Activated CD4-positive, alpha-beta T cell treated with anti-CD3 and anti-CD28 coated beads, Interleukin-2, Interleukin-4, amounts not matched to agents 100 ng/mL and 50 ng/mL, durations not matched to agents 16 hours and 8 hours (primary cell): ENCODE data around the gene MGST2.

ENCODE experiments used
- DNase-seq: peaks from one replicate; pipeline ENCODE4 v3.0.0-alpha.2; 2020; ENCODE audit warnings: low spot score

The MGST2 gene

DNA sequence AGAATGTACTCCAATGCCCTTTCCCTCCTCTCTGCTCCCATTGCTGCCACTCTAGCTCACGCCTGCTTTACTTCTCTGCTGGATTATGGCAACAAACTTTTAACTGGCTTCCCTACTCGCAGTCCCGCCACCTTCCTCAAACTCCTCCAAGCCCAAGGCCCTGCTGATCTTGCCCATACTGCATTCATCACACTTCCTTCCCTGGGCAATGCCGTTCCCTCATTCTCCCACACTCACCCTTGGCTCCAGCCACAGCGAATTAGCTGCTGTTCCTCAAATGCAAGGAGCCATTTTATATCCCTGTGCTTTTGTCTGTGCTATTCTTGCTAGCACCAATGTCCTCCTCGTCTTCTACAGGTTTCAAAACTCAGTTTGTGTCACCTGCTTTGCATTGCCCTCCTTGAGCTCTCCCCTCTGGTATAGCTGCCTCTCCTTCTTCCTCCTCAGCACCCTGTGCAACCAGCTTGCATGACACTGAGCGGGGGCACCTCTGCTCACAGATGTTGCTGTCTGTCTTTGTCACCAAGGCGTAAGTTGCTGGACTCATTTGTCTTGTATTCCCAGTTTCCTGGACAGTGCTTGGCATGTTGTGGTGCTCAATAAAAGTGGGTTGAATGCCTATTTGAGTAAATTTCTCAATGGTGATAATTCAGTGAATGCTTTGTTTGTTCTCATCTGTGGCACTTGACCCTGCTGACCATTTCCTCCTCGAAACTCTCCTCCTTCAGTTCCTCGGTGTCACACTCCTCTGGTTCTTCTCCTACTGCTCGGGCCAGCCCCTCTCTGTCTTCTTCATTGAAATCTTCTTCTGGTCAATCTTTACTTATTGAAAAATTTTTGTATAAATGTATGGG, 22.4 kb upstream of the MGST2 start:
- DNase-seq: no peak

DNA sequence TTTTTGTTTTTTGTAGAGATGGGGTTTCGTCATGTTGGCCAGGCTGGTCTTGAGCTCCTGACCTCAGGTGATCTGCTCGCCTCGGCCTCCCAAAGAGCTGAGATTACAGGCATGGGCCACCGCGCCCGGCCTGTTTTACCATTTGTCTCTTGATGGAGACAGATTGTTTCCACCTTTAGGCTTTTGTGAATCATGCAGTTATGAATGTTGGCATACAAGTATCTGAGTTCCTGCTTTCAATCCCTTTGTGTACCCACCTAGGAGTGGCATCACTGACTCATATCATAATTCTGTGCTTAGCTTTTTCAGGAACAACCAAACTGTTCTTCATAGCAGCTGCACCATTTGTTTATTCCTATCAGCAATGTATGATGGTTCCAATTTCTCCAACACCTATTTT, 20.2 kb upstream of the MGST2 start:
- DNase-seq: no peak

DNA sequence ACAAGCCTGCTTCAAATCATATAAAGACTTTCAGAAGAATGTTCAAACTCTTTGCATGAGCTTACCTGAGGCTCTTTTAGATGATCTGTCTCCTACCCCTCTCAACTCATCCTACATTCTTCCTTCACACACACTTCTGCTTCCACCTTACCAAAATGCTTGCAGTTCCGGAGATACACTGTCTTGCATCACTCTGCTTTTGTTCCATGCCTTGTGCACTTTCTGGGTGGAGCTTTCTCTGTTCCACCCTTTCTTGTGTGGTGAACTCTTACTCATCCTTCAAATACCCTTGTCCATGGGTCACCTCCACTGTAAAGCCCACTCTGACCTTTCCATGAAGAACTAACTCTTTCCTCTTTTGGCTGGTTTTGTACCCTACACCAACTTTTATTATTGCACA, 18.4 kb upstream of the MGST2 start:
- no peak for DNase-seq

DNA sequence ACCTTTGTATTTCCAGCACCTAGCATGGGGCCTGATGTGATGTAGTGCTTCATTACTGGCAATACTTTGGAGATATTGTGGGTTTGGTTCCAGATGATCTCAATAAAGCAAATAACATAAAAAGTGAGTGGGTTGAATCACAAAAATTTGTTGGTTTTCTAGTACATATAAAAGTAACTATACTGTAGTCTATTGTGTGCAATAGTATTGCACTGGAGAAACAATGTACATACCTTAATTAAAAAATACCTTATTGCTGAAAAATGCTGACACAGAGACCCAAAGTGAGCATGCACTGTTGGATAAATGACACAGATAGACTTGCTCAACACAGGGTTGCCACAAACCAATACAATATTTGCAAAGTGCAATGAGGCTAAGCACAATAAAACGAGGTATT, 17.7 kb upstream of the MGST2 start:
- no peak for DNase-seq

DNA sequence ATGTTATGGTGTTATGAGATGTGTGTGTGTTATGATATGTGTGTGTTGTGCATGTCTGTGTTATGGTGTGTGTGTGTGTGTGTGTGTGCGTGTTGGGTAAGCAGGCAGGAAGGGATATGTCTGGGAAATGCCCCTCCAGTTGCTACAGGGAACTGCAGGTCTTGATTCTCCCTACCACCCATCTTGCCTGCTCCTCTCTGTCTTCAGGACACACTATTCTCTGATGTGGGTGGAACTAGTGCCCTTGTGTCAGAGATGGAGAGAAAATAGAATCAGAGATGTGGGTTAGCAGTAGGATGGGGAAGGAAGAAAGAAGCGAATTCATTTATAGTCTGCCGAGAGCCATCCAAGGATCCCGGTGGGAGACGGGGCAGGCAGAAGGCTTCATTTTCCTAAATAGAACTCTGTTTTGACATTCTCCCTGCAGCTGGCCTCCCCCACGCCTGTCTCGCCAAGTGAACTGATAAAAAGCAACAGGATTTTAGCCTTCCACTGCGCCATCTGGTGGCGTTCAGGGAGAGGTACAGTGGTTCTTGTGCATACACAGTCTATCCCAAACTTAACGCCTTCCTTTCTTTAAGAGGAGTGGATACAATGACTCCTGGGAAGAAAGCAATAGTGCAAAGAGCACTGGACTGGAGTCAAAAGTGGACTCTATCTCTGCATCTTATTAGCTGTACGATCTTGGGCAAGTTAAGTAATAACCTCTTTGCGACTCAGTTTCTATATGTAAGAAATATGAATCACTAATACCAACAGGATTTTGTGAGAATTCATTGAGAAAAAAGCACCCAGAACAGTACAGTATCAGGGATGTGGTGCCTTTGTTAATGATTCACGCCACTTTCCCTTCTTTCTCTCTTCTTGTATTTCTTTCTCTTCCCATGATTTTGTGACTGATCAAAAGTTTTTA, 14.1 kb upstream of the MGST2 start:
- DNase-seq: peak; percentile 74

DNA sequence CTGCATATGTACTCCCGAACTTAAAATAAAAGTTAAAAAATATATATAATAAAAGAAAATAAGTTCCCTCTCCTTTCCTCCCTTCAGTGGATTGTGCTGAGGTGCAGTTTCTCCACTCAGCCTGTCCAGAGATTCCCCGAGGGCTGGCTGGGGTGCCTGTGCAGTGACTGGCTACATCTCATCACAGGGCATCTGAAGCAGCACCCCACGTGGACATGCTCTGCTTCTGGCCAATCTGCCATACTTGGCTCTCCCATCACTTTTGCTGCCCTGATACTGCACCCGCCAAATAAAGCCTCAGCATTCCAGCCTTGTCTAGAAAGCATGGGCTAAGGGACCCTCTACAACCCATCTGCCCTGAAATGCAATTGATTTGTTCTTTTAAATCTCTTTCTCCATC, 11.1 kb upstream of the MGST2 start:
- no peak for DNase-seq

DNA sequence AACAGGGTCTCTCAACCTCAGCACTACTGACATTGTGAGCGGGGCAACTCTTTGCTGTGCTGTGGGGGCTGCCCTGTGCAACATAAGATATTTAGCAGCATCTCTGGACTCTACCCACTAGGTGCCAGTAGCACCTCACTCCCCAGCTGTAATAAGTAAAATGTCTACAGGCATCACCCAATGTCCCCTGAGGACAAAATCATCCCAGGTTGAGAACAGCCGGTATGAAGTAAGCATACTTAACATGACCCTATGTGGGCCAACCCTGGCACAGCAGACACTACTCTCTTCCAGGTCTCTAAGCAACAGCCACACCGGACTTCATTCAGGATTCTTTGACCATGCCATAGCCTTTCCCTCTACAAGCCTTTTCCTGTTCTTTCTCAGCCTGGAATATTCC, 10.5 kb upstream of the MGST2 start:
- DNase-seq: peak; percentile 30

DNA sequence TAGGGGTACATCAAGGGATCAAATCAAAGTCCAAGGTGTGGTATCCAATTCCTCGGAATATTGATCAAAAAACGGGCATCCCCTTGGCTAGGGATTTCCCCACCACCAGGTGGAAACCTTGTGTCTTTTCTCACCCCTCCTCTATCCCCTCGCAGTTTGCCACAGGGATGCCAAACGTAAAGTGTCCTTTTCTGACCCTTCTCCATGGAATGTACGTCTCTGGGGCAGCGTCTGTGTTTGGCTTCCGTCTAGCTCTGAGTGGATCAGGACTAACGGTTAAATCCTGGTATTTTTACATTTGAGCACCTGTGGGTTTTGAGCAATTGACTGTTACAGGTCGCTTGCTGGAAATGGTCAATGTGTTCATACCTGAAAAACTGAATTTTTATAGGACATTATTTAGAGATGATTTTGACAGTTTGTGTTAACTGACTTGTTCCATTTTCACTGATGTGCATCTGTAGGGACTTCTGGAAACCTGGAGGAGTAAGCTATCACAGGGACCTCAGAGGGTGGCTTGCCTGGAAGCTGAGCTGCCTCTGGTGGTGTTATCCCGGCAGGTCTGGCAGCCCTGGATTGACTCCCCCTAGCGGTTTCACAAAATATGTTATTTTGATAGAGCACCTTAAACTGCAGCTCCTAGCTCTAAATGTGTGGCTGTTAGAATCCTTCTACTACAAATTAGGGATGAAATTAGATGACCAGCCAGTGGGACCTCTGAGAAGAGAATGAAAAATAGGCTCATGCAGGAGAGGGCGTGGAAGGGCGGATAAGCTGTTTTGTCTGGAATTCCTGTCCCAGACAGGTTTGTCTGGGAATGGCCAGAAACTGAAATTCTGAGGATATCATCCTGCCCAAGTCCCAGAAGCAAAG, 8.8 kb upstream of the MGST2 start:
- peak; percentile 86 for DNase-seq

DNA sequence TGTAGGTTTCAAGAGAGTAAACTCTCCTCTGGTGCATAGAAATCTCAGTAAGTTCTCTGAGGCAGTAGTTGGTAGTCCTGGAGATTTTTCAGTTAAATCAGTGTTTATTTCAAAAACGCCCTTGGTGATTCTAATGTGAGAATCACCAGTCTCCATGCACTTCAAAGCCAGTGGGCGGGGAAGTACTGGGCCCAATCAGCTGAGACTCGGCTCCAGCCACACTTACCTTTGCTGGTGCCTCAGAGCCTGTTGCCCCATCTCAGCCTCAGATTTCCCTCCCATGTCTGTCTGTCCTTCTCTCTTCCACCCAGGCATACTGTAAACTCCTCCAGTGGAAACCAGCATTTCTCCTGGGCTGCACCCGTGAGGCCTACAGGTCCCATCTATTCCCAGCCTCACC, 7.4 kb upstream of the MGST2 start:
- DNase-seq: peak; percentile 44

DNA sequence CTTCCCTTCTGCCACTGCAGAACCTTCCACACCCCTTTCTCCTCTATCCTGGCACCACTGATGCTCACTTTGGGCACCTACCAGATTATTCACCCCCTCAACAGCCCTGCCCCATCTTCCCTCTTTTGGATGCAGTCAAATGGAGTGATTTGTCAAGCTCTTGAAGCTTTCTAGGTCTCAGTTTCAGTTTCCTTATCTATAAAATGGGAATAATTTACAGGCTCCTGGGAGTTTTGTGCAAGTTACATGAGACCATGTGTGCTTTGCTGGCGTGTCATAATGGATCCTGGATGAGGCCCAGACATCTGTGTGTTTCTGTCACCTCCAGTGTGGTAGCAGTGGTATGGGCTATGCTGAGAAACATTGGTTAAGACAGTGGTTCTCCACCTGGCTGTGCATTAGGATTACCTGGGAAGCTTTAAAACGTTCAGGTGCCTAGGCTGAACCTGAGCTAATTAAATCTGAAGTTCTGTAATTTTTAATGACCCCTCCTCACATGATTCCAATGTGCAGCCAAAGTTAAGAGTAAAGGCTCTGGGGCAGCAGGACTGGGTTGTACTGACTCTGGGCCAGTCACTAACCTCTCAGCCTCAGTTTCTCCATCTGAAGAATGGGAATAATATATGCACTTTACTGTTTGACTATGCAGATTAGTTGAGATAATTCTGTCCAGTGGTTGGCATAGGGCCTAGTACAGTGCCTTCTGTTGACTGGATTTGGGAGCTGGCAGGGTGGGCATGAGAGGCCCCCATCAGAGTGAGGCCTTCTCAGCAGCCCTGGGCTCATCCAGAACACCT, 6.8 kb upstream of the MGST2 start:
- peak; percentile 15 for DNase-seq

DNA sequence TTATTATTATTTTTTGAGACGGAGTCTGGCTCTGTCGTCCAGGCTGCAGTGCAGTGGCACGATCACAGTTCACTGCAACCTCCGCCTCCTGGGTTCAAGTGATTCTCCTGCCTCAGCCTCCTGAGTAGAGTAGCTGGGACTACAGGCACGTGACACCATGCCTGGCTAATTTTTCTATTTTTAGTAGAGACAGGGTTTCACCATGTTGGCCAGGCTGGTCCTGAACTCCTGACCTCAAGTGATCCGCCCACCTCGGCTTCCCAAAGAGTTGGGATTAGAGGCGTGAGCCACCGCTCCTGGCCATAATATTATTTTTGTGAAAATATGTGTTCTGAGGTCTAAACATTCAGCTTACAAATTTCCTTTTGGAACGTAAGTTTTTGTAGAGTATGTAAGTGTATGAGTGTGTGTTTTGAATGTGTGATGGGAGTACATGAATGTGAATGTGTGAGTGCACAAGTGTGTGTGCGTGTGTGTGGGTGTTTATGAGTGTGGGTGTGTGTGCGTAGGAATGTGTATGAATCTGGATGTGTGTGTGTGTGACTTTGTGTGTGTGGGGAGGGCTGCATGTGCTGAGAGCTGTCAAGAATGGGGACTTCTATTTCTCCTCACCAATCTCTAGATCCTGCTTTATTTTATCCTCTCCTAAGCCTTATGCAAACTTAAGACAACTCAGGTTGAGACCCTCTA, 5.7 kb upstream of the MGST2 start:
- DNase-seq: no peak

DNA sequence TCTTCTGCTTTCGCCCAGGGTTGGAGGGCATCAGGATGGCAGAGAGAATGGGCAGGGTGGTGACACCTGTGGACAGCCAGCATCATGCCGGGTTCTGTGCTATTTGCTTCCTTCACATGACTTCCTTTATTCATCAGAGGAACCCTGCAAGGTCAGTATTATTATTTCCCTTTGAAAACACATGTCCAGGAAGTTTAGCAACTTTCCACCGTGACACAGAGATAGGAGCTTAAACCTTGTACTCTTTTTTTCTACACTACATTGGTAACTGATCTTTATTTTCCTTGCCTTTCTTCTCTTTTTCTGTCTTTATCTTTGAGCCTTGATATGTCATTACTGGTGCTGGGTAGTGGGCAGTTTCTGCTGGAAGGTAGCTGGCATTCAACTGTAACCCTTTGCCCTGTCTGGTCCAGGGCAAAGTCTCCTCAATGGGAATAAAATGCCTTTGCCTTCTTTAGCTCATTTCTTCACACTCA, 5.0 kb upstream of the MGST2 start:
- no peak for DNase-seq

DNA sequence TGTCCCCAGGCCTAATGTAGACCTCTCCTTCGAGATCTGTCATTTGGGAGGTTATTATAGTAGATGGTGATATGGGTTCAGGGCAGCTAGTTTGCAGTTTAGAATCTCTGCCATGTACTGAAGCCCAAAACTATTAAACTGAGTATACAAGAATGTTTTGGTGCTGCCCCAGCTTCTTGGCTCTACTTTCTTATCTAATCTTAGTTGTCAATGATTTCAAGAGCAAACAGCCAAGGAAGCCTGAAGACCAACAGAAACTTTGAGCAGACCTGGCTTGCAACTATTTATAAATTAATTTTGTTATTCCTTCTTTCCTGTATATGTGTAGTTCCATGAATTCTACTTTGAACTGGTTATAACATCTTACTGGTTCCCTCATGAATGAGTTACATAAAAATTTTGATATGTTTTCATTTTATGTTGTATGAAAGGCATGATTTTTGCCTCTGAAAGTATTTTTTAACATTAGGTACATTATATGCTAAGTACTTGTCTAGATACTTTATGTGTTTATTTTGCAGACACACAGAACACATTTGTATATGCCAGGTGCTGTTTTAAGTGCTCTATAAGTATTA, 2.0 kb upstream of the MGST2 start:
- DNase-seq: no peak

DNA sequence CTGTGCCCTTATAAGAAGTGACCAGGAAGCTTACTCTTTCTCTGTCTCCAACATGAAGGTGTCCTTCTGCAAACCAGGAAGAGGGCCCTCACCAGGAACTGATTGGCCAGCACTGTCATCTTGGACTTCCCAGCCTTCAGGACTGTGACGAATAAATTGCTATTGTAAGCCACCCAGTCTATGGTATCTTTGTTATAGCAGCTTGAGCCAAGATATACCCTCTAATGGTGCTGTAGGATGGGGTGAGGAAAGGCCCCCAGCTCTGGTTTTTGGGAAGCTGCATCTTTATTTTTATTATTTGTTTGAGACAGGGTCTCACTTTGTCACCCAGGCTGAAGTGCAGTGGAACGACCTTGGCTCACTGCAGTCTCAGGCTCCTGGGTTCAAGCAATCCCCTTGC, 1.2 kb upstream of the MGST2 start:
- DNase-seq: no peak

DNA sequence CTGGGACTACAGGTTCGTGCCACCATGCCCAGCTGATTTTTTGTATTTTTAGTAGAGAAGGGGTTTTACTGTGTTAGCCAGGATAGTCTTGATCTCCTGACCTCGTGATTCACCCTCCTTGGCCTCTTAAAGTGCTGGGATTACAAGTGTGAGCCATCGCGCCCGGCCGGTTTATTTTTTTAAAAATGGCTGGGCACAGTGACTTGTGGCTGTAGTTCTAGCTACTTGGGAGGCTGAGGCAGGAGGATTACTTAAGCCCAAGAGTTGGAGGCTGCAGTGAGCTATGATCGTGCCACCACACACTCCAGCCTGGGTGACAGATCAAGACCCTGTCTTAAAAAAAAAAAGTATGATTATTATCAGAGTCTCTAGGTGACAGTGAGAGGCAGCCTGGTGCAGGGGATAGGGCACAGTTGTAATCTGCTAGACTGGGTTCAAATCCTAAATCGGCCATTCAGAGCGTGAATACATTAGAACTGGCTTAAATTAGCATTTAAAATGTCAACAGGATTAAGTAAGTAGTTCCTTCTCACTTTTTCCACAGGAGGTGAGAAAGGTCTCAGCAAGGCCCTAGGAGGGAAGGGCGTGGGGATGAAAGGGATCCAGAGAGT, 435 bp upstream of the MGST2 start:
- no peak for DNase-seq

DNA sequence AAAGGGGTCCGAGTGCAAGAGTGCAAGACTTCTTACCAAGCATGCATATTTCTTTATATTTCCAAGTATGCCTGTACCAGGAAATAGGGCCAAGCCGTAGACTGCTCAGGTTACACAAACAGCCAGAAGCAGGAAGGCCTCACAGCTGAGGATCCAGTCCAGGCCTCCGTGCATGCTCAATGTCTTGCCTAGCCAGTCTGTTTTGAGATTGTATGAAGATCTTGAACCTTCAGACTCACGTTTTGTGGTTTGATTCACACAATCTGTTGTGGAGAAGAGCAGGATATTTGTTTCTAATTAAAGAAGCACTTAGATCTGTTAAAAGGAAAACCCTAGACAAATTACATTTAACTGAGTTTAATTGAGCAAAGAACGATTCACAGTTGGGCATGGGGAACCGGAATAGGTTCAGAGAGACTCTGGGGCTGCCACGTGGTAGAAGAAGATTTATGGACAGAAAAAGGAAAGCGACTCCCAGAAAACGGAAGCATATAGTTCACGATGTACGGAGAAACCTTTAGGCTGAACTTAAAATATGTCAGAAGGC, 1.2 kb downstream of the MGST2 start:
- peak; percentile 43 for DNase-seq

DNA sequence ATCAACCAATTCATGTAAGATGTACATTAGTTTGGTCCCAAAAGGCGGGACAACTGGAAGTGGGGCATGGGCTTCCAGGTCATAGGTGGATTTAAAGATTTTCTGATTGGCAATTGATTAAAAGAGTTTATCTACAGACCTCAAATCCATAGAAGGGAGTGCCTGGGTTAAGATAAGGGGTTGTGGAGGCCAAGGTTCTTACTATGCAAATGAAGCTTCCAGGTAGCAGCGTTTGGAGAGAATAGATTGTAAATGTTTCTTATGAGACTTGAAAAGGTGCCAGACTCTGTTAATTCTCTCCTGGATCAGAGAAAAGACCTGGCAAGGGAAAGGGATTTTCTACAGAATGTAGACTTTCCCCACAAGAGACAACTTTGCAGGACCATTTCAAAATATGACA, 2.4 kb downstream of the MGST2 start:
- no peak for DNase-seq

DNA sequence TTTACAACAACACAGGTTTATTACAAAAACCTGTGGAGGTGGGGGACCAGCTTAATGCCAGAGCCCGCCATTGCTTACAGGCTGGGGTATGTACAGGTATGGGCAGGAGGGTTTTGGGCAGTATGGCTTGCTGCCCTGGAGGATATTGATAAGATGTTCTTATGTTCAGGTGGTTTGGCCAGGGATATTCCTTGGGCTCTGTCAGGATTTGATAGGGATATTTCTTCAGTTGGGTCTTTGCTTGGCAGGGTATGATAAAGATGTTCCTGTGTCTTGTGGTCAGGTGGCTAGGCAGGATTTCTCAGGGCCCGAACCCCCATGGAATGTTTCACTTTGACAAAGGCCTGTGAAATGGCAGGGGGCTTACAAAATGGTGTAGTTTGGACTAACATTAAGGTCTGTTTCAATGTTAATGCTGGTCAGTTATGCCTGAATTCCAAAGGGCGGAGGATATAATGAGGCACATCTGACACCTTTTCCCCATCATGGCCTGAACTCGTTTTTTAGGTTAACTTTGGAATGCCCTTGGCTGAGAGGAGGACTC, 3.1 kb downstream of the MGST2 start:
- DNase-seq: no peak

DNA sequence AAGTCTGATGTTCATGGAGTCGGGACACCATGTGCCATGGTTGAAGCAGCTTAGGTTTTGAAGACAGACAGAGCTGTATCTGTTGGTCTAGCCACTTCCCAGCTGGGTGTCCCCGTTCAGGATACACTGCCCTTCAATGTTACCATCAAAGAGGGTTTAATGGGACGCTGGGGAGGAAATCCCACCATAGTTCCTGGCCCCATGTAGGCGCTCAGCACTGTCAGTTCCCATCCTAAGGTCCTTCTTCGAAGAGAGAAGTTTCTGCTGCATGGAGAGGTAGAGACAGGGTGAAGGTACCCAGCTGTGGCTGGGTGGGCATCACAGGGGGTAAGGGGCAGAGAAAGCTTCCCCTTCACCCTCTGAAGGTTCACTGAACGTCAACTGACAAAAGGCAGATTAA, 3.7 kb downstream of the MGST2 start:
- DNase-seq: no peak
